Measurements from ENCODE around the gene WASF3. TPM values are rescaled to one million over a fixed set of nuclear protein-coding genes. Genes with fewer than 3 reads are reported as not detected.

The WASF3 gene
- total RNA-seq, 1 donor from 2014 or later = 106 TPM

DNA sequence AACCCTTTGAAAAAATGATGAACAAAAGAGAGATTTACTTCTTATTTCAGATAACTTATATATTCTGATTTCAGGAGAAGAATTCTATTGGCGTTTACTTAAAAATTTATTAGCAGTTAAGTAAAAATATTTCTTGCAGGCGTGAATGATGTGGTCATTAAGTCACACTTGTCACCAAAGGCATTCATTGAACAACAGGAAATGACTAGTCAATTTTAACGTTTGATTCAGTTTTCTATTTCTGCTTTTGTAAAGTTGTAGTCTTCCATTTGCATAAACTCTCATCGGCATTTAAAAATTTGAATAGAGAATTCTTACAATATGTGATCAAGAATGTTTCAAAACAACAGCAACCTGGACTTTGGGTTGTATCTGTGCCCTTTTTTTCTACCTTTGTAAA is 119.7 kb downstream of the WASF3 start:
- Mint-ChIP-seq H3K4me3 (no peak overlapping the region), H3K4me1 (peaks cover 16% of the 10 kb centered on the region), H3K27ac (no peak overlapping the region), H3K36me3 (peaks cover 32% of the 10 kb centered on the region), H3K9me3 (no peaks in the 10 kb centered on the region), H3K27me3 (ENCODE audit: insufficient read depth, low read depth) (peaks cover 3% of the 10 kb centered on the region)
- peaks cover 26% of the 10 kb centered on the region for H3K4me1 ChIP-seq
- no peaks in the 10 kb centered on the region for H3K9me3 ChIP-seq (ENCODE audit: low read depth)
- no peaks in the 10 kb centered on the region for H3K79me2 ChIP-seq (ENCODE audit: low read depth)
- H3K27me3 ChIP-seq = no peaks in the 10 kb centered on the region
- H3F3A ChIP-seq (ENCODE audit: low read depth) = peaks cover 11% of the 10 kb centered on the region
- no peak overlapping the region for H2AFZ ChIP-seq (replicated peaks)
- no peak for TF ChIP-seq EZH2phosphoT487 (IDR thresholded peaks at IDR 0.05)
- no peak overlapping the region for H3K27ac ChIP-seq
- H3K9ac ChIP-seq = no peak overlapping the region
- no peak overlapping the region for H3K4me3 ChIP-seq
- DNase-seq (ENCODE audit: low spot score) = no peak
- H3K4me2 ChIP-seq = no peak overlapping the region
- H3K36me3 ChIP-seq = peaks cover 4% of the 10 kb centered on the region
- peaks cover 40% of the 10 kb centered on the region for H4K20me1 ChIP-seq (ENCODE audit: low read depth)

GRCh38 chr13:26678330-26678729 is 120.8 kb downstream of the WASF3 start:
- Histone ChIP-seq H3K4me2 (no peak overlapping the region), H3K4me1 (peaks cover 26% of the 10 kb centered on the region), H3F3A (ENCODE audit: low read depth) (peaks cover 11% of the 10 kb centered on the region), H3K36me3 (peaks cover under 1% of the 10 kb centered on the region), H3K27ac (no peak overlapping the region), H3K4me3 (no peak overlapping the region), H3K27me3 (no peaks in the 10 kb centered on the region), H4K20me1 (ENCODE audit: low read depth) (peaks cover 29% of the 10 kb centered on the region), H3K9ac (no peak overlapping the region), H3K79me2 (ENCODE audit: low read depth) (no peaks in the 10 kb centered on the region), H2AFZ (replicated peaks) (no peak overlapping the region), H3K9me3 (ENCODE audit: low read depth) (no peaks in the 10 kb centered on the region)
- Mint-ChIP-seq H3K27ac (no peak overlapping the region), H3K4me3 (no peak overlapping the region), H3K36me3 (peaks cover 36% of the 10 kb centered on the region), H3K4me1 (peaks cover 16% of the 10 kb centered on the region), H3K27me3 (ENCODE audit: insufficient read depth, low read depth) (peaks cover 3% of the 10 kb centered on the region), H3K9me3 (no peaks in the 10 kb centered on the region)
- TF ChIP-seq EZH2phosphoT487 (IDR thresholded peaks at IDR 0.05) = no peak
- TF ChIP-seq EZH2 (IDR thresholded peaks at IDR 0.05) = no peak
- no peak for TF ChIP-seq CTCF (IDR thresholded peaks at IDR 0.05)
- no peak for DNase-seq (ENCODE audit: low spot score)

DNA sequence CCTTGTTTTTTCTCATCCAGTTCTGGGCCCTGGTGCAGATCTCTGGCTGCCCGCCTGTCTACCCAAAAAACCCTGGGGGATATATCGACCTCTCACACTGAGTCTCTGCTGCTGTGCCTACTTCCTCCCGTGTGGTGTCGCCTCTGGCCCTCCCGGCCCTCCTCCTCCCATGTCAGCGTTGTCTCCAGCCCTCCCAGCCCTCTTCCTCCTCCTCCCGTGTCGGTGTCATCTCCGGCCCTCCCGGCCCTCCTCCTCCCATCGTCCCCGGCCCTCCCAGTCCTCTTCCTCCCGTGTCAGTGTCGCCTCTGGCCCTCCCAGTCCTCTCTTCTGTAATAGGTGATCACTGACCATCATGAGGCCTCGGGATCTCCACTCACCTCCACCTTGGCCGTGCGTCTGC is 121.3 kb downstream of the WASF3 start:
- Histone ChIP-seq H3K79me2 (ENCODE audit: low read depth) (no peaks in the 10 kb centered on the region), H3K27ac (peak overlapping the region; percentile 70), H4K20me1 (ENCODE audit: low read depth) (peaks cover 25% of the 10 kb centered on the region), H3K36me3 (peaks cover 4% of the 10 kb centered on the region), H3K4me3 (no peak overlapping the region), H3F3A (ENCODE audit: low read depth) (peaks cover 11% of the 10 kb centered on the region), H3K9ac (no peak overlapping the region), H2AFZ (replicated peaks) (no peak overlapping the region), H3K4me1 (peaks cover 26% of the 10 kb centered on the region), H3K27me3 (no peaks in the 10 kb centered on the region), H3K9me3 (ENCODE audit: low read depth) (no peaks in the 10 kb centered on the region), H3K4me2 (no peak overlapping the region)
- H3K4me3 Mint-ChIP-seq = no peak overlapping the region
- no peaks in the 10 kb centered on the region for H3K9me3 Mint-ChIP-seq
- H3K27me3 Mint-ChIP-seq (ENCODE audit: insufficient read depth, low read depth) = peaks cover 3% of the 10 kb centered on the region
- peaks cover 33% of the 10 kb centered on the region for H3K36me3 Mint-ChIP-seq
- no peak overlapping the region for H3K27ac Mint-ChIP-seq
- TF ChIP-seq EZH2phosphoT487 (IDR thresholded peaks at IDR 0.05) (no peak), EZH2 (IDR thresholded peaks at IDR 0.05) (no peak), CTCF (IDR thresholded peaks at IDR 0.05) (no peak)
- no peak for DNase-seq (ENCODE audit: low spot score)
- H3K4me1 Mint-ChIP-seq = peaks cover 16% of the 10 kb centered on the region

- peak overlapping the region; percentile 52 for H3K4me2 ChIP-seq
- H3K27ac ChIP-seq = peak overlapping the region; percentile 70
- no peaks in the 10 kb centered on the region for H3K79me2 ChIP-seq (ENCODE audit: low read depth)
- Mint-ChIP-seq H3K4me3 (no peak overlapping the region), H3K4me1 (peaks cover 16% of the 10 kb centered on the region), H3K27ac (peak overlapping the region; percentile 77), H3K36me3 (peaks cover 34% of the 10 kb centered on the region), H3K9me3 (no peaks in the 10 kb centered on the region), H3K27me3 (ENCODE audit: insufficient read depth, low read depth) (peaks cover 3% of the 10 kb centered on the region)
- no peak overlapping the region for H2AFZ ChIP-seq (replicated peaks)
- H3K27me3 ChIP-seq = no peaks in the 10 kb centered on the region
- H3K9me3 ChIP-seq (ENCODE audit: low read depth) = no peaks in the 10 kb centered on the region
- no peak for TF ChIP-seq EZH2phosphoT487 (IDR thresholded peaks at IDR 0.05)
- no peak for TF ChIP-seq EZH2 (IDR thresholded peaks at IDR 0.05)
- no peak for TF ChIP-seq CTCF (IDR thresholded peaks at IDR 0.05)
- peaks cover 7% of the 10 kb centered on the region for H3K36me3 ChIP-seq
- H3K4me1 ChIP-seq = peaks cover 23% of the 10 kb centered on the region
- peaks cover 18% of the 10 kb centered on the region for H4K20me1 ChIP-seq (ENCODE audit: low read depth)
- H3K4me3 ChIP-seq = no peak overlapping the region
- H3F3A ChIP-seq (ENCODE audit: low read depth) = peaks cover 6% of the 10 kb centered on the region
- DNase-seq (ENCODE audit: low spot score) = no peak
- peak overlapping the region; percentile 8 for H3K9ac ChIP-seq
Observed at GRCh38 chr13:26679411-26680122, 122.1 kb downstream of the WASF3 start.
